Loucy (cell line): Measurements from ENCODE around the gene CDHR2.
A peak's percentile ranks its signal among the peaks of the same experiment; 100 is the strongest.

Source experiments
- H2AFZ ChIP-seq: fragments of 200-600 bp; sonication (generic); 2 replicates; pipeline ENCODE4 v1.6.0; 2016; ENCODE audit warnings: antibody characterized with exemption, mild to moderate bottlenecking, low read length, moderate library complexity
- H3F3A ChIP-seq: fragments of 200-600 bp; 2 replicates; pipeline ENCODE4 v1.6.0; 2016; ENCODE audit warnings: antibody characterized with exemption, low read depth, mild to moderate bottlenecking
- H3K27me3 ChIP-seq: fragments of 200-600 bp; sonication (generic); 2 replicates; pipeline ENCODE4 v1.6.1; 2014; ENCODE audit warnings: low read length, mild to moderate bottlenecking; ENCODE audit not compliant: insufficient read depth, poor library complexity, severe bottlenecking
- H3K36me3 ChIP-seq: fragments of 200-600 bp; sonication (generic); 2 replicates; pipeline ENCODE4 v1.6.1; 2016; ENCODE audit warnings: low read length; ENCODE audit not compliant: insufficient read depth
- H3K4me1 ChIP-seq: fragments of 200-600 bp; sonication (generic); 2 replicates; pipeline ENCODE4 v1.5.1; 2014; ENCODE audit warnings: low read length, mild to moderate bottlenecking; ENCODE audit not compliant: insufficient read depth, poor library complexity, severe bottlenecking
- H3K4me2 ChIP-seq: fragments of 200-600 bp; sonication (generic); 2 replicates; pipeline ENCODE4 v1.6.0; 2014; ENCODE audit warnings: antibody characterized with exemption, low read length, low read depth, mild to moderate bottlenecking; ENCODE audit not compliant: poor library complexity, severe bottlenecking
- H3K4me3 ChIP-seq: fragments of 200-600 bp; sonication (generic); 2 replicates; pipeline ENCODE4 v1.5.1; 2014; ENCODE audit warnings: low read length, mild to moderate bottlenecking, mixed read lengths; ENCODE audit not compliant: poor library complexity, severe bottlenecking
- H3K79me2 ChIP-seq: fragments of 200-600 bp; sonication (generic); 2 replicates; pipeline ENCODE4 v1.6.1; 2014; ENCODE audit warnings: low read length; ENCODE audit not compliant: insufficient read depth
- H3K9ac ChIP-seq: fragments of 200-600 bp; sonication (generic); 2 replicates; pipeline ENCODE4 v1.6.0; 2014; ENCODE audit warnings: mild to moderate bottlenecking, low read depth, low read length, moderate library complexity; ENCODE audit not compliant: poor library complexity, severe bottlenecking
- H3K9me2 ChIP-seq: fragments of 200-600 bp; sonication (generic); replicated peaks from 2 replicates; pipeline ENCODE4 v1.6.1; 2016; ENCODE audit warnings: low read depth, low read length, mixed read lengths
- H3K9me3 ChIP-seq: fragments of 200-600 bp; sonication (generic); 2 replicates; pipeline ENCODE4 v1.6.1; 2014; ENCODE audit warnings: mild to moderate bottlenecking, antibody characterized with exemption, low read length, low read depth; ENCODE audit not compliant: insufficient read depth
- H4K20me1 ChIP-seq: fragments of 200-600 bp; sonication (generic); 2 replicates; pipeline ENCODE4 v1.6.0; 2014; ENCODE audit warnings: antibody characterized with exemption, low read length, mild to moderate bottlenecking; ENCODE audit not compliant: insufficient read depth, poor library complexity, severe bottlenecking
- CTCF ChIP-seq: fragments of 200-600 bp; sonication (generic); conservative IDR thresholded peaks from 2 replicates; pipeline ENCODE4 v1.5.1; 2014; ENCODE audit warnings: mild to moderate bottlenecking, antibody characterized with exemption, low read length
- EZH2phosphoT487 ChIP-seq: fragments of 200-600 bp; IDR thresholded peaks from 2 replicates; pipeline ENCODE4 v1.6.1; 2018; ENCODE audit warnings: antibody characterized with exemption, mild to moderate bottlenecking, moderate library complexity, borderline replicate concordance

Gene CDHR2

GRCh38 chr5:176535664-176536131, 13.4 kb upstream of the CDHR2 start:
- H3K4me1 ChIP-seq: peaks cover 20% of the 10 kb centered on the region
- peaks cover 22% of the 10 kb centered on the region for H4K20me1 ChIP-seq
- H3K4me3 ChIP-seq: peak overlapping the region; percentile 85

DNA sequence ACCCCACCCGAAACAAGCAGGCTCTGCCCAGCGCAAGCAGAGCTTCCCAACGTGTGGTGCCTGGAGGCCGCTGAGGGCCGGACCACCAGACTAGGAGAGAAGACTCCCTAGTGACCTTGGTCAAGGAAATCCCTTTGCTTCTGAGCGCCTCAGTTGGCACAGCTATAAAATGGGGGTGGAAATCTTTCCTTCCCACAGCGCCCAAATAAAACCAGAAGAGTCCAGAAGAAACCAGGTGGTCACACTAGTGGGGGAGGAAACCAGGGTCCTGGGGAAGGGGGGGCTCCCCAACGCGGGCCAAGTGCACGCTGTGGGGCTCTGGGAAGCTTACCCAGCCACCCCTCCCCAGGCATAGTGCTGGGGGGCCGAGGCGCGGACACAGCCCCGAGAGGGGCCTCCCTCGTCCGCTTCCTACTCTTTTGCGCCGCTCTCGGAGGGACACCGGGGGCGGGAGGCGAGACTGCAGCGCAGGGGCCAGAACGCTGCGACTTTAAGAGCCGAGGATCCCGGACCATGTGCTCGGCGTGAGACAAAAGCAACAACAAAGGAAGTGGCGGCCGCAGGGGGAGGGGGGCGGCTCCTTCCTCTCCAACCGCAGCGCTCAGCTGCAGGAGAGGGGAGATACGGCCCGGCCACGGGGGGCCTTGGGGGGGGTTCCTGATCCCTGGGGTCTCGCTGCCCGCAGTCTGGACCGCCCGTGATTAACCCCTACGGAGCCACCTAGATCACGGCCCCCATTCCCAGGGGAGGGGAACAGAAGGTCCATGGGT, 12.8 kb upstream of the CDHR2 start:
- Histone ChIP-seq H3K36me3 (peaks cover 5% of the 10 kb centered on the region; the same call in 1 of the 2 replicates), H4K20me1 (peaks cover 20% of the 10 kb centered on the region), H3K79me2 (peaks cover 55% of the 10 kb centered on the region), H3F3A (no peaks in the 10 kb centered on the region; the same call in 1 of the 2 replicates), H3K4me2 (peak overlapping the region; percentile 92), H3K9ac (peak overlapping the region; percentile 99), H3K9me2 (no peaks in the 10 kb centered on the region), H3K4me1 (peaks cover 24% of the 10 kb centered on the region), H3K27me3 (peaks cover 6% of the 10 kb centered on the region), H2AFZ (no peak overlapping the region), H3K4me3 (peak overlapping the region; percentile 85), H3K9me3 (no peaks in the 10 kb centered on the region)
- TF ChIP-seq CTCF (no peak), EZH2phosphoT487 (no peak)

More at GRCh38 chr5:176535664-176536131, 13.4 kb upstream of the CDHR2 start:
- Histone ChIP-seq H3K9me3 (no peaks in the 10 kb centered on the region), H3K4me2 (peak overlapping the region; percentile 92), H3K79me2 (peaks cover 60% of the 10 kb centered on the region), H2AFZ (no peak overlapping the region), H3K9ac (peak overlapping the region; percentile 99), H3K36me3 (peaks cover 9% of the 10 kb centered on the region; the same call in 1 of the 2 replicates), H3K27me3 (peaks cover 6% of the 10 kb centered on the region), H3K9me2 (no peaks in the 10 kb centered on the region), H3F3A (no peaks in the 10 kb centered on the region; the same call in 1 of the 2 replicates)
- no peak for TF ChIP-seq EZH2phosphoT487
- TF ChIP-seq CTCF: no peak

GRCh38 chr5:176536902-176537553, 12.1 kb upstream of the CDHR2 start, which contains the start of gene RNF44:
Gene RNF44 (minus strand): TSS chr5:176537402. CDS start chr5:176532472, 4,930 bp downstream.
- no peaks in the 10 kb centered on the region for H3K9me3 ChIP-seq
- no peak within 1 kb of the TSS for H2AFZ ChIP-seq
- no peaks in the 10 kb centered on the region for H3K9me2 ChIP-seq
- no peaks in the 10 kb centered on the region; the same call in 1 of the 2 replicates for H3F3A ChIP-seq
- TF ChIP-seq EZH2phosphoT487 (no peak), CTCF (no peak)
- peaks cover 20% of the 10 kb centered on the region for H3K4me1 ChIP-seq
- H3K36me3 ChIP-seq: no peaks in the 10 kb centered on the region
- H3K9ac ChIP-seq: peak within 1 kb of the TSS; percentile 99
- peaks cover 13% of the 10 kb centered on the region for H4K20me1 ChIP-seq
- H3K4me3 ChIP-seq: peak within 1 kb of the TSS; percentile 85
- H3K27me3 ChIP-seq: peaks cover 6% of the 10 kb centered on the region
- peaks cover 47% of the 10 kb centered on the region for H3K79me2 ChIP-seq
- H3K4me2 ChIP-seq: peak within 1 kb of the TSS; percentile 92
